GM12872 (cell line): ENCODE data around the gene FAM156B.
A peak's percentile ranks its signal among the peaks of the same experiment; 100 is the strongest.

Experiments used
- CTCF ChIP-seq: IDR thresholded peaks from 3 replicates; pipeline ENCODE4 v1.5.1; 2011; ENCODE audit warnings: low read depth, mild to moderate bottlenecking, low read length, moderate library complexity; ENCODE audit not compliant: insufficient read depth

Gene FAM156B

DNA sequence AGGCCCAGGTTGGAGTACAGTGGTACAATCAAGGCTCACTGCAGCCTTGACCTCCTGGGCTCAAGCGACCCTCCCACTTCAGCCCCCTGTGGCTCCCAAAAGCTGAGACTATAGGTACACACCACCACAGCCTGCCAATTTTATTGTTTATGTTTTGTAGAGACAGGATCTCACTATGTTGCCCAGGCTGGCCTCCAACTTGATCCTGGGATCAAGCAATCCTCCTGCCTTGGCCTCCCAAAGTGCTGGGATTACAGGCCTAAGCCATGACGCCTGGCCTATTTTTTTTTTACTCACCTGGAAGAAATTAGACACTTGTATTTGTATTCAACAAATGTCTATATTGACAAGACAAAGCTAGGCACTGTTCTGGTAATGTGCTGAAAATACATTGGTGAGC, 36.1 kb downstream of the FAM156B start:
- no peak for TF ChIP-seq CTCF

DNA sequence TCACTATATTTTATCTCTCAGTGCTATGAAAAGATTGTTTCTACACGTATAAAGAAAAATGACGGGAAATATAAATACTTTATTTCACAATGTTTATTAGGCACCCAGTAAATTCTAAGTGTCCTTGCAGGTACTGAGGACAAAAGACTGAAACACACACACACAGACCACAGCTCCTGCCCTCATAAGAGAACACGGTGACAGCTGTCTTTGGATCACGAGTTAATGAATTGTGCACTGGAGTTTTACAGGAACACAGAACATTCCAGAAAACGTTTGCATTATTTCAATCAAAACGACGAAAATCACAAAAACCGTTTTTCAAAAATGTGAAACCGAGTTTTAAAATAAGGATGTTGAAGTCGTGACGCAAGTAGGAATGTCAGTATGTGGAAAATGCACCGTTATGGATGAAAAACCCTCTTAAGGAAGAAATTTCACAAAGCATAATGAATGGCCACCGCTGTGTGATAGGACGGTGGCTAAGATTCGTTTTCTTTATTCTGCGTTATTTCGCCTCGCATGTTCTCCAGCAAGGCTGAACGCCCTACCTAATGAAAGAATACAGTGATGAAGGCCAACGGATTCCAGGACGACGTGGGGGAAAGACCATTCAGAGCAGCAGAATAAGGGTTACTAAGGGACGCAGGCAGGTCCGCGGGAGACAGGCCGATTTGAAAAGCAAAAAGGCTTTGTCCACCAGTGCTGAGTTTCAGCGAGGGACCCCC, 37.0 kb downstream of the FAM156B start:
- TF ChIP-seq CTCF: no peak

DNA sequence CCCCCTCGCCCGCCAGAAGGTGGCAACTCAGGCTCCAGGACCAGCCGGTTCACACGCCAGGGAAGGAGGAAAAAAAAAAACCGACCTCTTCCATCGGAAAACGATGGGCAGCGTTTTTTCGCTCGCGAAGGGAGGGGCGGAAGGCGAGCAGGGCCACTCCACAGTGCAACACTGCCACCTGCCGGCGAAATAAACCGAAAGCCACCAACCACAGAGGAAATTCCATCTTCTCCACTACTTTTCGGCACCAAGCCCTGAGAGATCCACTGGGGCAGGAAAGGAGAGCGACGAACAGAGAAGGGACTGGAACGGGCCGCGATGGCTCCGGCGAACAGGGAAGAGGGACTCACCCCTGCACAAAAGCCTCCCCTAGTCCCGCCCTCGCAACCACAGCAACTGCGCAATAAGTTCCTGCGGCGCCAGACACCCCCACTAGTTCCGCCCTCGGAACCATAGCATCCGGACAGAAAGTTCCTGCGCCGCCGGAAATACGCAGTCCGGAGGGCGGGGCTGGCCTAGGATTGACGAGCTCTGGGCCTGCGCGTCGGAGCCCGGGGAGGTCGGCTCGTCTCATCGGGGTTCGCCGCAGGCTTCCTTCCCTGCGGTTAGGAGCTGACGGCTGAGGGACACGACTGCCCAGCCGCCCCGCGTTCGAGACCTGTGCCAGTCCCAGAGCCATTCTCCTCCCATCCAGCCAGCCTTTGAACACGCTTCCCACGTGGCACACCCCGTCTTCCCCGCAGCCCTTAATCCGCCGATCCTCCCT, 37.8 kb downstream of the FAM156B start:
- peak; percentile 67 for TF ChIP-seq CTCF
